Stimulated activated CD8-positive, alpha-beta memory T cell treated with anti-CD3 and anti-CD28 coated beads, Interleukin-4, amount 100 ng/mL, for 48 hours (primary cell): ENCODE measurements around the gene FAF1.
A peak's percentile ranks its signal among the peaks of the same experiment; 100 is the strongest.
"Not testable (repeated sequence)": the region's sequence is repeated elsewhere in the genome, so short reads cannot be mapped to it uniquely, and the experiment has no call there.

Experiments
- DNase-seq: peaks from one replicate; pipeline ENCODE4 v3.0.0-alpha.2; 2020

The FAF1 gene

GRCh38 chr1:50952566-50952965, 7.5 kb downstream of the FAF1 start:
- not testable (repeated sequence) for DNase-seq

GRCh38 chr1:50950396-50950795, 9.7 kb downstream of the FAF1 start:
- DNase-seq = no peak

- no peak for DNase-seq
These were observed 10.6 kb downstream of the FAF1 start for GRCh38 chr1:50949286-50949982.

- no peak for DNase-seq
These were observed 17.7 kb downstream of the FAF1 start for GRCh38 chr1:50942334-50942733.

- DNase-seq = no peak
These were observed 19.8 kb downstream of the FAF1 start for GRCh38 chr1:50940291-50940690.

- no peak for DNase-seq
These were observed 23.7 kb downstream of the FAF1 start for GRCh38 chr1:50936321-50936720.

- DNase-seq = not testable (repeated sequence)
These were observed 24.8 kb downstream of the FAF1 start for GRCh38 chr1:50935276-50935675.

GRCh38 chr1:50934838-50935237, 25.2 kb downstream of the FAF1 start:
- DNase-seq = no peak

- DNase-seq = not testable (repeated sequence)
These were observed 26.3 kb downstream of the FAF1 start for GRCh38 chr1:50933770-50934169.

GRCh38 chr1:50932043-50932442, 28.0 kb downstream of the FAF1 start:
- DNase-seq = not testable (repeated sequence)

GRCh38 chr1:50930965-50931737, 28.9 kb downstream of the FAF1 start:
- DNase-seq = peak; percentile 48

GRCh38 chr1:50930193-50930592, 29.9 kb downstream of the FAF1 start:
- DNase-seq = no peak

GRCh38 chr1:50929376-50929958, 30.6 kb downstream of the FAF1 start:
- no peak for DNase-seq

- DNase-seq = no peak
These were observed 36.5 kb downstream of the FAF1 start for GRCh38 chr1:50923564-50923963.

- DNase-seq = no peak
These were observed 39.0 kb downstream of the FAF1 start for GRCh38 chr1:50921029-50921428.

- no peak for DNase-seq
These were observed 39.7 kb downstream of the FAF1 start for GRCh38 chr1:50920409-50920808.

- no peak for DNase-seq
These were observed 42.6 kb downstream of the FAF1 start for GRCh38 chr1:50917138-50918137.

GRCh38 chr1:50915621-50916020, 44.4 kb downstream of the FAF1 start:
- DNase-seq = no peak

- DNase-seq = no peak
These were observed 46.1 kb downstream of the FAF1 start for GRCh38 chr1:50913954-50914353.

- not testable (repeated sequence) for DNase-seq
These were observed 49.7 kb downstream of the FAF1 start for GRCh38 chr1:50910356-50910755.

- not testable (repeated sequence) for DNase-seq
These were observed 52.5 kb downstream of the FAF1 start for GRCh38 chr1:50907610-50908009.

GRCh38 chr1:50906050-50906449, 54.0 kb downstream of the FAF1 start:
- DNase-seq = not testable (repeated sequence)

- DNase-seq = no peak
These were observed 57.6 kb downstream of the FAF1 start for GRCh38 chr1:50902419-50902818.
